Measurements from ENCODE around the gene TBC1D2. TPM values are rescaled to one million over a fixed set of nuclear protein-coding genes. Genes with fewer than 3 reads are reported as not detected.

The TBC1D2 gene
- total and polyA plus RNA-seq, 4 donors: 2.8 to 5.1 (median 3.7) TPM

DNA sequence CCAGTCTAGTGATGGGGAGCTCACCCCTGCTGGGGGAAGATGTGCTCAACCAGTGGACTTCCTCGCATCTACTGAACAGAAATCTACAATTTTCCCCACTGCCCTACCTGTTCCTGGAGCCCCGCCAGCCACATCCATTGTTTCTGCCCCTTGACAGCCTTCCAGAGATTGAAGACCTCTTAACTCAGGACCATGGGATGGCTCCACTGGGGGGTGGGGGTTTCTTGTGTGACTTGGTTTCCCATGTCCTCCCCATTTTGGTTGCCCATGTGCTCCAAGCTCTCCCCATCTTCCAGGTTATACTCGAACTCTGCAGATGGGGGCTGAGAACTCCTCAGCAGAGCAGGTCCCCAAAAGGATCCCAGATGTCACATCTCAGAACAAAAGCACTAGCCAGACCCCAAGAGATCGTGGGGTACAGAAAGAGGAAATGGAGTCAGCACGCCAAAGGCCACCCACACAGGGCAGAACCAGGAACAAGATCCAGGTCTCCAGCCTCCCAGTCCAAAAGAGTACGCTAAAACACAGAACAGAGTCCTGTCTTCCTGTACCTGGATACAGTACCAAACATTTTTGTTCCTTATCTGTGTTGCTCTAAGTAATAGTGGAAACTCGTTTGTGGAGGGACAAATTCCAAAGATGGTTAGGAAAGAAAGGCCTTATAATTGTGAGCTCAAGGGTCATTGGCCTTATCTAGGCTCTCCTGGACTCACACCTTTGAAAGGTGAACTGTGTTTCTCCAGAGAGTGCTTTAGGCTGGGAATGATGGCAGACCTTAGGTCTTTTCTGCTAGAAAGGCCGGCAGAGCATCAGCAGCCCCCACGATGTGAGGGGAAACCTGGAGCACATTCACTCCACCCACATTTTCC, 78.8 kb downstream of the TBC1D2 start:
- H3K4me3 ChIP-seq (ENCODE audit: low read depth in 1 of 3, low read length in 3 of 3): no peak overlapping the region
- DNase-seq (ENCODE audit: low spot score): no peak
- H3K4me1 ChIP-seq (ENCODE audit: control insufficient read depth in 4 of 4, insufficient read depth in 4 of 4, low read length in 3 of 4): peaks cover 2 to 12% (median 7%) of the 10 kb centered on the region in 4 donors
- 77% methylated on average over 9 of the region's 9 CpGs for WGBS
- H3K36me3 ChIP-seq (ENCODE audit: control insufficient read depth in 4 of 4, insufficient read depth in 3 of 4, low read depth in 1 of 4, low read length in 3 of 4): no peaks in the 10 kb centered on the region
- no peak overlapping the region for H3K27ac ChIP-seq (ENCODE audit: low read depth in 1 of 2, low read length in 2 of 2)
- H3K27me3 ChIP-seq (ENCODE audit: control insufficient read depth in 4 of 4, insufficient read depth in 4 of 4, low read length in 3 of 4): no peaks in the 10 kb centered on the region
- TF ChIP-seq HNF4A (conservative IDR thresholded peaks at IDR 0.05): peak; percentile 38 to 41
- peak; percentile 20 for TF ChIP-seq HNF4G (IDR thresholded peaks at IDR 0.05)
- TF ChIP-seq MAX (IDR thresholded peaks at IDR 0.05): no peak
- TF ChIP-seq TAF1 (conservative IDR thresholded peaks at IDR 0.05): no peak
- TF ChIP-seq RXRA (IDR thresholded peaks at IDR 0.05): peak; percentile 30 to 48
- no peak for TF ChIP-seq JUND (IDR thresholded peaks at IDR 0.05)
- no peak for TF ChIP-seq SP1 (IDR thresholded peaks at IDR 0.05)
- H3K9ac ChIP-seq (ENCODE audit: low read depth in 1 of 2, low read length in 2 of 2): no peak overlapping the region
- H3K9me3 ChIP-seq (ENCODE audit: control insufficient read depth in 4 of 4, low read length in 3 of 4): no peaks in the 10 kb centered on the region

GRCh38 chr9:98175762-98176161, 79.7 kb downstream of the TBC1D2 start:
- Histone ChIP-seq H3K4me3 (ENCODE audit: low read depth in 1 of 3, low read length in 3 of 3) (no peak overlapping the region), H3K36me3 (ENCODE audit: control insufficient read depth in 4 of 4, insufficient read depth in 3 of 4, low read depth in 1 of 4, low read length in 3 of 4) (no peaks in the 10 kb centered on the region), H3K27ac (ENCODE audit: low read depth in 1 of 2, low read length in 2 of 2) (no peak overlapping the region), H3K9me3 (ENCODE audit: control insufficient read depth in 4 of 4, low read length in 3 of 4) (no peaks in the 10 kb centered on the region), H3K9ac (ENCODE audit: low read depth in 1 of 2, low read length in 2 of 2) (no peak overlapping the region), H3K27me3 (ENCODE audit: control insufficient read depth in 4 of 4, insufficient read depth in 4 of 4, low read length in 3 of 4) (no peaks in the 10 kb centered on the region), H3K4me1 (ENCODE audit: control insufficient read depth in 4 of 4, insufficient read depth in 4 of 4, low read length in 3 of 4) (peaks cover 2 to 12% (median 7%) of the 10 kb centered on the region in 4 donors)
- TF ChIP-seq GABPA (IDR thresholded peaks at IDR 0.05 in 1 of 2, conservative IDR thresholded peaks at IDR 0.05 in 1 of 2) (no peak), HNF4A (conservative IDR thresholded peaks at IDR 0.05) (no peak), SP1 (IDR thresholded peaks at IDR 0.05) (no peak), JUND (IDR thresholded peaks at IDR 0.05) (no peak), YY1 (IDR thresholded peaks at IDR 0.05) (no peak), FOXA1 (IDR thresholded peaks at IDR 0.05) (no peak), RXRA (IDR thresholded peaks at IDR 0.05) (no peak), HNF4G (IDR thresholded peaks at IDR 0.05) (no peak), EGR1 (IDR thresholded peaks at IDR 0.05; ENCODE audit: low read depth in 2 of 2) (no peak), TAF1 (conservative IDR thresholded peaks at IDR 0.05) (no peak)
- TF ChIP-seq, protein P1, sequence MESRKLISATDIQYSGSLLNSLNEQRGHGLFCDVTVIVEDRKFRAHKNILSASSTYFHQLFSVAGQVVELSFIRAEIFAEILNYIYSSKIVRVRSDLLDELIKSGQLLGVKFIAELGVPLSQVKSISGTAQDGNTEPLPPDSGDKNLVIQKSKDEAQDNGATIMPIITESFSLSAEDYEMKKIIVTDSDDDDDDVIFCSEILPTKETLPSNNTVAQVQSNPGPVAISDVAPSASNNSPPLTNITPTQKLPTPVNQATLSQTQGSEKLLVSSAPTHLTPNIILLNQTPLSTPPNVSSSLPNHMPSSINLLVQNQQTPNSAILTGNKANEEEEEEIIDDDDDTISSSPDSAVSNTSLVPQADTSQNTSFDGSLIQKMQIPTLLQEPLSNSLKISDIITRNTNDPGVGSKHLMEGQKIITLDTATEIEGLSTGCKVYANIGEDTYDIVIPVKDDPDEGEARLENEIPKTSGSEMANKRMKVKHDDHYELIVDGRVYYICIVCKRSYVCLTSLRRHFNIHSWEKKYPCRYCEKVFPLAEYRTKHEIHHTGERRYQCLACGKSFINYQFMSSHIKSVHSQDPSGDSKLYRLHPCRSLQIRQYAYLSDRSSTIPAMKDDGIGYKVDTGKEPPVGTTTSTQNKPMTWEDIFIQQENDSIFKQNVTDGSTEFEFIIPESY (IDR thresholded peaks at IDR 0.05): no peak
- TF ChIP-seq, protein P2, sequence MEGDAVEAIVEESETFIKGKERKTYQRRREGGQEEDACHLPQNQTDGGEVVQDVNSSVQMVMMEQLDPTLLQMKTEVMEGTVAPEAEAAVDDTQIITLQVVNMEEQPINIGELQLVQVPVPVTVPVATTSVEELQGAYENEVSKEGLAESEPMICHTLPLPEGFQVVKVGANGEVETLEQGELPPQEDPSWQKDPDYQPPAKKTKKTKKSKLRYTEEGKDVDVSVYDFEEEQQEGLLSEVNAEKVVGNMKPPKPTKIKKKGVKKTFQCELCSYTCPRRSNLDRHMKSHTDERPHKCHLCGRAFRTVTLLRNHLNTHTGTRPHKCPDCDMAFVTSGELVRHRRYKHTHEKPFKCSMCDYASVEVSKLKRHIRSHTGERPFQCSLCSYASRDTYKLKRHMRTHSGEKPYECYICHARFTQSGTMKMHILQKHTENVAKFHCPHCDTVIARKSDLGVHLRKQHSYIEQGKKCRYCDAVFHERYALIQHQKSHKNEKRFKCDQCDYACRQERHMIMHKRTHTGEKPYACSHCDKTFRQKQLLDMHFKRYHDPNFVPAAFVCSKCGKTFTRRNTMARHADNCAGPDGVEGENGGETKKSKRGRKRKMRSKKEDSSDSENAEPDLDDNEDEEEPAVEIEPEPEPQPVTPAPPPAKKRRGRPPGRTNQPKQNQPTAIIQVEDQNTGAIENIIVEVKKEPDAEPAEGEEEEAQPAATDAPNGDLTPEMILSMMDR (IDR thresholded peaks at IDR 0.05; ENCODE audit: low read depth, low read length, missing input control): no peak
- DNase-seq (ENCODE audit: low spot score): no peak
- 92% methylated on average over 3 of the region's 3 CpGs for WGBS

All from liver (tissue), 9 donors.